ENCODE results near the gene AJAP1.

AJAP1 gene

DNA sequence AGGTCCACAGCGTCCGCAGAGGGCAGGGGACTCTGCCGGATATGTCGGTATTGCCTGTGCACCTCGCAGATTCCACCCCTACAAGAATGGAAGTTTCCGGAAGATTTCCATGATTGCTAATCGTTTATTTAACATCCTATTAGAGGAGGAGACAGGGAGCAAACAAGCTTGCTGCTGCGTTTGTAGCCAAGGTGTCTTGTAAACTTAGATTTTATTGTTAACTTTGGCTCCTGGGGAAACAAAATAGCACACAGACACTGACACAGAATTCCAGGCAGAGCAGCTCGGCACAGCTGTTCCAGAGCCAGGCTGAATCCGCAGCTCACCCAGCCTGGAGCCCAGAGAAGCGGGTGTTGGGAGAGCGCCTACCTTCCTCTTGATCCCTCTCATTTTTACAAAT is 75.7 kb downstream of the AJAP1 start:
- H3K27me3 ChIP-seq (ENCODE audit: insufficient read depth, low read length) = peaks cover 5% of the 10 kb centered on the region
- H2AFZ ChIP-seq (ENCODE audit: low read depth, low read length) = no peak overlapping the region
- H3K4me3 ChIP-seq (ENCODE audit: low read length) = no peak overlapping the region
- H3K4me1 ChIP-seq (ENCODE audit: insufficient read depth, low read length) = no peaks in the 10 kb centered on the region
- no peaks in the 10 kb centered on the region for H3K9me3 ChIP-seq (ENCODE audit: low read length)
- H3K36me3 ChIP-seq (ENCODE audit: insufficient read depth, low read length) = no peaks in the 10 kb centered on the region

DNA sequence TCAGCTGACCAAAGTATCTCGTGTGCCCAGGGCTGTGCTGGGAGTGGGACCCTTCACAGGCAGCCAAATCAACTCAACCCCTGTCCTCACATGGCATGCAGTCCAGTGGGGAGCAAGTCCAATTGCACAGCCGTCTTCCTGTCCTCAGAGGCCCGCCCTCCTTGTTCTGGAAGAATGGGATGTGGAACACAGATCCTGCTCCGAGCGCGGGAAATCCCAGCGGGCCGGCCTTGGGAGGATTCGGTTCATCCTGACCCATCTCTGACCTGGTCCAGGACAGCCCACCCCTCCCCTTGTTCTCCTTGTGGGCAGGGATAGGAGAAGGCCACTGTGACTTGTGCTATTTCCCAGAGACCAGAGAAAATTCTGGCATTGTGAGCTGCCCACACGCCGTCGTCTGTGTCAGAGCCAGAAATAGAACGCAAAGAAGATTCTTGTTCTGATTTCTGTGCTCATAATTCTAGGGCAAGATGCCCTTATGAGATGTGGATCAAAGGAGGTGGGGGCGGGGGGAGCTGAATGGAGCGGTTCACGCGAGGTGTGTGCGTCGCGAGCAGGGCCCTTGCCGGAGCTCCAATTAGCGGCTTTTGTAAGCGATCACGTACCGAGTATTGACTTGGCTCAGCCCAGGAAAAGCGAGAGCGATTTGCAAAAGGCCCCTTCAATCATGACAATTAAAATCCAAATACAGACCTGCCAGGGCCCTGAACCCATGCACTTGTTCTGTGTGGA is 79.2 kb downstream of the AJAP1 start:
- Histone ChIP-seq H3K4me3 (ENCODE audit: low read length) (no peak overlapping the region), H3K27me3 (ENCODE audit: insufficient read depth, low read length) (peaks cover 5% of the 10 kb centered on the region), H2AFZ (ENCODE audit: low read depth, low read length) (no peak overlapping the region), H3K36me3 (ENCODE audit: insufficient read depth, low read length) (no peaks in the 10 kb centered on the region), H3K4me1 (ENCODE audit: insufficient read depth, low read length) (no peaks in the 10 kb centered on the region), H3K9me3 (ENCODE audit: low read length) (no peaks in the 10 kb centered on the region)

DNA sequence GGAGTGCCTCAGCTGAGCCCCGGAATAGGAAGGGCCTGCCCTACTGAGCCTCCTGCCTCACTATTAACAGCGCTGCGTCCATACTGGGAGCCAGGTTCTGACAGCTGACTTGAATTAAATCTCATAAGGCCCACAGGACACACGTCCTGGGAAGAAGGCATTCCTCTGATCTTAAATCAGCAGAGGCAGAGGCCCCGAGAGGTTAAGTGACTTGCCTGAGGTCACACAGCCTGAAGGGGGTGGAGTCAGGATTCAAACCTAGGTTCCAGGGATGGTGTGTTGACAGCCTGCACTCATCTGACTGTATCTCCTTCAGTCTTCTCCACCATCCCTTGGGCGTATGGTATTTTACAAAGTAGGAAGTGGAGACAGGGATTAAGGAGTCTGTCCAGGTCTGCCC is 79.8 kb downstream of the AJAP1 start:
- Histone ChIP-seq H2AFZ (ENCODE audit: low read depth, low read length) (no peak overlapping the region), H3K4me1 (ENCODE audit: insufficient read depth, low read length) (no peaks in the 10 kb centered on the region), H3K4me3 (ENCODE audit: low read length) (no peak overlapping the region), H3K36me3 (ENCODE audit: insufficient read depth, low read length) (no peaks in the 10 kb centered on the region), H3K9me3 (ENCODE audit: low read length) (no peaks in the 10 kb centered on the region), H3K27me3 (ENCODE audit: insufficient read depth, low read length) (peaks cover 5% of the 10 kb centered on the region)

DNA sequence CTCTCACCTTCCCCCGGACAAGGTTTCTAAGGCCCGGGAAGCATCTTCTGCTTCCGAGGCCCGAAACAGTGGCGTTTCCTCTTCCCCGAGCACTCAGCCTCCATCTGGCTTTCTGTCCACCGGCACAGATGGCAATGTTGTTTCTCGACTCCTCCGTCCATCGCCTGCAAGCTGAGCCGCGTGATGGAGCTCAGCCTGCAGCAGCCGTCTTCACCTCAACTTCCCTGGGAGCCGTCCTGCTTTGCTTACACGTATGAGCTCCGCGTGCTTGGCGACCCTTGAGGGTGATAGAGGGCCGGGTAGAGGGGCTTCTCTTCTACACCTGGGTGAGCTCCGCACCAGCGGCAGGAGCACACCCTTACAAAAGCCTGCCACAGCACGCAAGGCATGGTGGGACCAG is 80.4 kb downstream of the AJAP1 start:
- Histone ChIP-seq H3K4me1 (ENCODE audit: insufficient read depth, low read length) (no peaks in the 10 kb centered on the region), H3K36me3 (ENCODE audit: insufficient read depth, low read length) (no peaks in the 10 kb centered on the region), H3K9me3 (ENCODE audit: low read length) (no peaks in the 10 kb centered on the region), H2AFZ (ENCODE audit: low read depth, low read length) (no peak overlapping the region), H3K27me3 (ENCODE audit: insufficient read depth, low read length) (peaks cover 5% of the 10 kb centered on the region), H3K4me3 (ENCODE audit: low read length) (no peak overlapping the region)

DNA sequence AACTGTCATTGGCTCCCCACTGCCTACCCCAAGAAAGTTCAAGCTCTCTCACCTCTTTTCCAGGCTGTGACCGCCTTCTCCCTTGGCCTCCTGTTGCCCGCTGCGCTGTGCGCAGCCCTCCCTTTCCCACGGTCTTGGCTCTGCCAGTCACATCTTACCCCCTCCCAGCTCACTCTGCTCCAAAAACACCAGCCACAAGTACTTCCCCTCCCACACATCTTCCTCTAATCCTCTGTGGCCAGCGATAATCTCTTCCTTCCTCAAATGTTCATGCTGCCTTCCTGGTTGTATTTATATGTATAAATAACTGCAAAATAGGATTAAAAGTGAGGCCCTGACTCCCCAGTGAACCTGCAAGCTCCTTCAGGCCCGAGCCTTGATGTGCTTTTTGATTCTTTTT is 81.8 kb downstream of the AJAP1 start:
- no peak overlapping the region for H3K4me3 ChIP-seq (ENCODE audit: low read length)

DNA sequence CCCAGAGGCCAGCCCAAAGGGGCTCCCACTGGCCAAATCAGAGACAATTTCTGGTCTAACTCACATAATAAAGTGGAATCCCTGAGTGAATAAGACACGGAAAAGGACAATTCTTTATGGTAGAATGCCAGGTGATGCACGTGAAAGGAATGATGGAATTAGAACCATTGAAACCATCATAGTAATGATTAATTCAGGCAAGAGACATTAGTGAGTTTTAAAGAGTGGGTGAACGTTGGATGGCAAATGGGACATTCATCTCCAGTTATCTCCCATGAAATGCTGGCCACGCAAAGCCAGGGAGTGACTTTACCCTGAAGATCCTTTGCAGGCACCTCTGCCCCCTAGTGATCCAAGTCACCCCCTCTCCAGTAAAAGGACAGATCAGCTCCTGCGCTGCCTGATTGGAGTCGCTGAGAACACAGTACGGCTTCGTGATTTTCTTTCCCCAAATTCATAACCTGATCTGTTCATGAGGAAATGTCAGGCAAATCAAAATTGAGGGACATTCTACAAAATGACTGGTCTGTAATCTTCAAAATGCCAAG is 87.5 kb downstream of the AJAP1 start:
- no peaks in the 10 kb centered on the region for H3K4me1 ChIP-seq (ENCODE audit: insufficient read depth, low read length)
- no peaks in the 10 kb centered on the region for H3K27me3 ChIP-seq (ENCODE audit: insufficient read depth, low read length)
- no peak overlapping the region for H3K4me3 ChIP-seq (ENCODE audit: low read length)
- H2AFZ ChIP-seq (ENCODE audit: low read depth, low read length) = no peak overlapping the region
- no peaks in the 10 kb centered on the region for H3K36me3 ChIP-seq (ENCODE audit: insufficient read depth, low read length)
- H3K9me3 ChIP-seq (ENCODE audit: low read length) = no peaks in the 10 kb centered on the region

More for the DNA sequence above, 81.8 kb downstream of the AJAP1 start:
- peaks cover 3% of the 10 kb centered on the region for H3K27me3 ChIP-seq (ENCODE audit: insufficient read depth, low read length)
- no peaks in the 10 kb centered on the region for H3K9me3 ChIP-seq (ENCODE audit: low read length)
- H3K4me1 ChIP-seq (ENCODE audit: insufficient read depth, low read length) = no peaks in the 10 kb centered on the region
- no peaks in the 10 kb centered on the region for H3K36me3 ChIP-seq (ENCODE audit: insufficient read depth, low read length)
- H2AFZ ChIP-seq (ENCODE audit: low read depth, low read length) = no peak overlapping the region

DNA sequence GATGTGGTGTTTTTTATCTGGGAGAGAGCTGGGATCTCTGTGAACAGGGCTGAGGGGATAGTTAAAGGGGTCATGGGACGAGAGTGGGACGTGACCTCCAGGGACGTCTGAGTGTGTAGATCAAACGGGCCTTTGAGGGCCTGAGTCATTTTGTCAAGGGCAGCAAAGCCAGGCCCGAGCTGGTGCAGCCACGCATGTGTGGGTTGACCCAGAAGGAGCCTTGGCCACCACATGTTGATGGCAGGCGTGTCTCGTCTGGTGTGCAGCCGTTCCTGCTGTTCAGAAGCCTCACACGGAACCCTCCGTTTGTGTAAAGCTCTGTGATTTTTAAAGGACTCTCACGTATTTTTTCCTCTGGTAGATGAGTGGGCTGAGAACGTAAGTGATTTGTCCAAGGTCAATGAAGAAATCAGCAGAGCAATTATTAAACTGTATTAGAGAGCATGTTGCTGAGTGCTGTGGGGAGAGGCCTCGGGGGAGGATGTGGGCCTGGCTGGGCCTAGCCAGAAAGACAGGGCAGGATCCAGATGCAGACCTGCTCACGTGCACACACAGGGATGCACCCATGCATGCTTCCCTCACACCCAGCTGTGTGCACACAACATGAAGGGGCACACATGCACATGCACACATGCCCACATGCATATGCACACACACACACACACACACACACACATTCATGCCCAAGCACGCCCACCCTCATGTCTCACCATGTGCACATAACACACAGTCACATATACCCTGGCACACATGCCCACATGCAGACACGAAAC is 89.8 kb downstream of the AJAP1 start:
- no peaks in the 10 kb centered on the region for H3K27me3 ChIP-seq (ENCODE audit: insufficient read depth, low read length)
- H3K36me3 ChIP-seq (ENCODE audit: insufficient read depth, low read length) = no peaks in the 10 kb centered on the region
- H3K9me3 ChIP-seq (ENCODE audit: low read length) = no peaks in the 10 kb centered on the region
- no peak overlapping the region for H3K4me3 ChIP-seq (ENCODE audit: low read length)
- H3K4me1 ChIP-seq (ENCODE audit: insufficient read depth, low read length) = no peaks in the 10 kb centered on the region
- H2AFZ ChIP-seq (ENCODE audit: low read depth, low read length) = no peak overlapping the region

DNA sequence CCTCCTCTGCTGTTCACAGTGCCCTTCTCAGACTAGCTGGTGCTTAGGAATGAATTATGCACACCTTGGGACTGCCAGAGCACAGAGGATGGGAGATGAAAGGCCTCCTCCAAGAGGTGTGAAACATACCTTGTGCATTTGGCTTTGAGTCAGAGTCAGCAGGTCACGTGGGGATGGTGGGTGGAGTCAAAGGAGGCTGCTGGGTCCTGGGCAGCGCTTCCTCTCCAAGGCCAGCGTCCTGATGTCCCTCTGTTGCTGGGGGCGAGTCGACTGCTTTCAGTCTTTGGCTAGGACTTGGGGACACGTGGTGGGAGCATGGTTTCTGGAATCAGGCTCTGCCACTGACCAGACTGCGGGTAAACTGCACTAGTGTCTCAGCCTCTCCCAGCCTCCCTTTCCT is 91.2 kb downstream of the AJAP1 start:
- Histone ChIP-seq H3K27me3 (ENCODE audit: insufficient read depth, low read length) (no peaks in the 10 kb centered on the region), H3K4me1 (ENCODE audit: insufficient read depth, low read length) (no peaks in the 10 kb centered on the region), H3K36me3 (ENCODE audit: insufficient read depth, low read length) (no peaks in the 10 kb centered on the region), H3K9me3 (ENCODE audit: low read length) (no peaks in the 10 kb centered on the region), H3K4me3 (ENCODE audit: low read length) (no peak overlapping the region), H2AFZ (ENCODE audit: low read depth, low read length) (no peak overlapping the region)

DNA sequence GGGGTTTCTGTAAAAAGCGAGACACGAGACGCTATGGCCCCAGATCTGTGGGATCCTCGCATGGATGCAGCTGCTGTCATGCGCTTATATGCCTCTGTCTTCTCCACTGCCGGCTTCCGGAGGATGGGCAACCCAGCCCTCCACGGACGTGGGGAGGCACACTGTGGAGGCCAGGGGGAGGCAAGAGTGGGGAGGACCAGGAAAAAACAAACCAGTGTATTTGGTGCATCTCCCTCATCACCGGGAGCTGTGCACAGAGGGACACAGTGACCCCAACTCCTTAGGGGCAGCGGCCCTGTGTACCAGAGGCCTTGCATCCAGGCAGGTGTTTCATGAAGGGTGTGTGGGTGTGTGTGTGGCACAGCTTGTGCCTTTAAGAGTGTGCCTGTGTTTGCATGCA is 95.0 kb downstream of the AJAP1 start:
- H3K4me1 ChIP-seq (ENCODE audit: insufficient read depth, low read length) = no peaks in the 10 kb centered on the region
- no peaks in the 10 kb centered on the region for H3K9me3 ChIP-seq (ENCODE audit: low read length)
- no peaks in the 10 kb centered on the region for H3K27me3 ChIP-seq (ENCODE audit: insufficient read depth, low read length)
- no peaks in the 10 kb centered on the region for H3K36me3 ChIP-seq (ENCODE audit: insufficient read depth, low read length)
- H2AFZ ChIP-seq (ENCODE audit: low read depth, low read length) = no peak overlapping the region
- no peak overlapping the region for H3K4me3 ChIP-seq (ENCODE audit: low read length)

DNA sequence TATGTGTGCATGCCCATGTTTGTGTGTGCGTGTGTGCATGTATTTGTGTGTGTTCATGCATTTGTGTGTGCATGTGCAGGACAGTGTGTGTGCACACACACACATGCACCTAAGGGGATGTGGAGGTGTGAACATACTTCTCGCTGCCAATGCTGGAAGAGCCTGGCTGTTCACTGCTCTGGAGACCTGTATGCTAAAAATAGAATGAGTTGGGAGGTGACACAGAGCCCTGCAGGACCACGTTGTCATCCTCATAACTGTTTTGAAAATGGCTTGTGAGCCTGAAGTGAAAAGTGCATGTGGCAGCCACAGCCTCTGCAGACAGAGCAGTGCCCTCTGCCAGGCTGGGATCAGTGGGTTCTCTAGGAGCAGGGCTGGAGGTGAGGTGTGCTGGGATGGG is 95.8 kb downstream of the AJAP1 start:
- no peaks in the 10 kb centered on the region for H3K36me3 ChIP-seq (ENCODE audit: insufficient read depth, low read length)
- H3K27me3 ChIP-seq (ENCODE audit: insufficient read depth, low read length) = no peaks in the 10 kb centered on the region
- H3K4me3 ChIP-seq (ENCODE audit: low read length) = no peak overlapping the region
- H3K9me3 ChIP-seq (ENCODE audit: low read length) = no peaks in the 10 kb centered on the region
- H3K4me1 ChIP-seq (ENCODE audit: insufficient read depth, low read length) = no peaks in the 10 kb centered on the region
- H2AFZ ChIP-seq (ENCODE audit: low read depth, low read length) = no peak overlapping the region

DNA sequence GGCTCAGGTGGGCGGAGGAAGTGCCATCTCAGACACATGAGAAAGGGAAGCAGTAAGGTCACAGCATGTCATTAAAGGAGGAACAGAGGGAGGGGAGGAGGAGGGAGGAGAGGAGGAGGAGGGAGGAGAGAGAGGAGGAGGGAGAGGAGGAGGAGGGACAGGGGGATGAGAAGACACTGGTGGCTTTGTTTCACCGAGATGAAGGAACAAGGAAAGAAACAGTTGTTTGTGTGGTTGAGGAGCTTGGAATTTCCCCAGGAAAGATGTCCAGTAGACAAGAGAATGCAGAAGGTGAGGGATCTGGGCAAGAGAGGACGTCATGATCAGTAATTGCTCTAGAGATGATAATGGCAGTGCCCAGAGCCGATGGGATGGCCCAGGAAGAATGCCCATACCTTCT is 97.7 kb downstream of the AJAP1 start:
- Histone ChIP-seq H3K4me3 (ENCODE audit: low read length) (no peak overlapping the region), H3K27me3 (ENCODE audit: insufficient read depth, low read length) (no peaks in the 10 kb centered on the region), H2AFZ (ENCODE audit: low read depth, low read length) (no peak overlapping the region), H3K4me1 (ENCODE audit: insufficient read depth, low read length) (no peaks in the 10 kb centered on the region), H3K9me3 (ENCODE audit: low read length) (no peaks in the 10 kb centered on the region), H3K36me3 (ENCODE audit: insufficient read depth, low read length) (no peaks in the 10 kb centered on the region)

DNA sequence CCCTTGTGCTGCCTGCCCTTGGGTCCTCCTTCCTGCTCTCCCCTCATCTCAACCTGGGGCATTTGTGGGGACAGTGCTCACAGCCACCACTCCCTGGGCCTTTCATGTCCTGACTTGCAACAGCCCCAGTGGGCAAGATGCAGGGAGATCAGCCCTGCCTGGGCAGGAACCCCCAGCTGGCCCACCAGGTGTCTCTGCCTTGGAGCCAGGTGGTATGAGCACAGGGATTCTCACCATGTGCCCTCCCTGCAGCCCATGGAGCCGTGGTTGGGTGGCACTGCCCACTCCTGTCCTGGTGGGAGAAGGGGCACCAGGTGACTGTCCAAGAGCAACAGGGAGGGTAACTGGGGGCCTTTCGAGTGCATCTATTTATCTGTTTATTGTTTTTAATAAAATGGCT is 100.4 kb downstream of the AJAP1 start:
- no peak overlapping the region for H3K4me3 ChIP-seq (ENCODE audit: low read length)
- H3K36me3 ChIP-seq (ENCODE audit: insufficient read depth, low read length) = no peaks in the 10 kb centered on the region

DNA sequence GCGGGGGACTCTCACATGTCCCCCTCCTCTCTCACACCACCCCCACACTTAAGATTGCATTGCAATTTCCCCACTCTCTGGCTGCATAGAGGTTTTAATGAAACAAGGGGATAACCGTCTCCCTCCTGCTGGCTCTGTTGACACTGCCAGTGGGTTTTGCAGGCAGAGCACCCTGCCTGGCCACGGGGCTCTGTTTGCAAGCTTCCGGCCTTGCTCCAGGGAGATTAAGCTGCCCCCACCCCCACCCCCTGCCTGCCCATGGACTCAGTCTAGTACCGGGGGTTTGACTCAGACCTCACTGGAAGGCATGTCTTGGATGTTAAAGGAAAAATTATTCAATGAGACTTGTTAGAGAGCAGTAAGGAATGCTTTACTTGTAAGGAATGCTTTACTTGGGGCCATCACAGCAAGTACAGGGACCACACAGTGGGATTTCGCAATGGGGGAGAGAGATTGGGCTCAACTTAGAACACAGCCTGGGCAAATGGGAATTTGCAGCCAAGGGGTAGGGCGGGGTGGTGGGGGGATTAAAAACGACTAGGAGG is 101.0 kb downstream of the AJAP1 start:
- no peaks in the 10 kb centered on the region for H3K4me1 ChIP-seq (ENCODE audit: insufficient read depth, low read length)
- H3K36me3 ChIP-seq (ENCODE audit: insufficient read depth, low read length) = no peaks in the 10 kb centered on the region

More for the DNA sequence above, 100.4 kb downstream of the AJAP1 start:
- Histone ChIP-seq H3K4me1 (ENCODE audit: insufficient read depth, low read length) (no peaks in the 10 kb centered on the region), H3K9me3 (ENCODE audit: low read length) (no peaks in the 10 kb centered on the region), H3K27me3 (ENCODE audit: insufficient read depth, low read length) (peaks cover 3% of the 10 kb centered on the region), H2AFZ (ENCODE audit: low read depth, low read length) (no peak overlapping the region)

More for the DNA sequence above, 101.0 kb downstream of the AJAP1 start:
- Histone ChIP-seq H3K4me3 (ENCODE audit: low read length) (no peak overlapping the region), H2AFZ (ENCODE audit: low read depth, low read length) (no peak overlapping the region), H3K9me3 (ENCODE audit: low read length) (no peaks in the 10 kb centered on the region), H3K27me3 (ENCODE audit: insufficient read depth, low read length) (peaks cover 3% of the 10 kb centered on the region)

Measured in neuron (in vitro differentiated cells).